Fibroblast of peridontal ligament (primary cell): Measurements from ENCODE around the gene MMP24OS.

ENCODE experiments used
- DNase-seq: peaks from one replicate; pipeline ENCODE4 v3.0.0-alpha.2; 2010; ENCODE audit errors: extremely low read depth

The MMP24OS gene

GRCh38 chr20:35252037-35252461 lies 25.9 kb downstream of the MMP24OS start:
- DNase-seq = no peak

- no peak for DNase-seq
Measured at GRCh38 chr20:35251613-35251940, 26.3 kb downstream of the MMP24OS start.

GRCh38 chr20:35248641-35249475 lies 29.1 kb downstream of the MMP24OS start:
- no peak for DNase-seq

- DNase-seq = no peak
Measured at GRCh38 chr20:35246723-35247122, 31.2 kb downstream of the MMP24OS start.

- DNase-seq = no peak
Measured at GRCh38 chr20:35243986-35244385, 33.9 kb downstream of the MMP24OS start.

- no peak for DNase-seq
Measured at GRCh38 chr20:35243317-35243716, 34.6 kb downstream of the MMP24OS start.

GRCh38 chr20:35240811-35241293 lies 37.1 kb downstream of the MMP24OS start:
- no peak for DNase-seq

- DNase-seq = no peak
Measured at GRCh38 chr20:35240083-35240810, 37.7 kb downstream of the MMP24OS start.

GRCh38 chr20:35238735-35239134 lies 39.2 kb downstream of the MMP24OS start:
- no peak for DNase-seq

- DNase-seq = no peak
Measured at GRCh38 chr20:35238170-35238569, 39.8 kb downstream of the MMP24OS start.

GRCh38 chr20:35237486-35237885 lies 40.4 kb downstream of the MMP24OS start:
- no peak for DNase-seq

- DNase-seq = no peak
Measured at GRCh38 chr20:35235881-35236280, 42.0 kb downstream of the MMP24OS start.

GRCh38 chr20:35232575-35232974 lies 45.3 kb downstream of the MMP24OS start:
- DNase-seq = peak; percentile 75

GRCh38 chr20:35226884-35227681 lies 50.8 kb downstream of the MMP24OS start:
- peak; percentile 29 for DNase-seq
